Adrenal gland (tissue), 12 donors: ENCODE measurements around the gene RALB. TPM values are rescaled to one million over a fixed set of nuclear protein-coding genes. Genes with fewer than 3 reads are reported as not detected.

Source experiments
- DNase-seq, 7 donors: peaks; one replicate each; pipeline ENCODE4 v3.0.0-alpha.2; 2019 to 2020
- H3K27ac ChIP-seq, 5 donors: fragments of 200-600 bp; sonication (generic) in 4 of 5; 1 replicate in 3 of 5; 2 replicates in 2 of 5; pipeline versions ENCODE4 v1.5.1 to v1.8.0; 2016 to 2020; ENCODE audit warnings: mild to moderate bottlenecking in 1 of 5
- H3K27me3 ChIP-seq: fragments of 200-600 bp; 2 replicates; pipeline ENCODE4 v1.8.0; 2021
- H3K36me3 ChIP-seq, 2 donors: fragments of 200-600 bp; replicated peaks in 1 of 2; 1 replicate in 1 of 2; 2 replicates in 1 of 2; pipeline versions ENCODE4 v1.5.1 to v1.8.0; 2018 to 2022
- H3K4me1 ChIP-seq, 2 donors: fragments of 200-600 bp; replicated peaks in 1 of 2; 1 replicate in 1 of 2; 2 replicates in 1 of 2; pipeline versions ENCODE4 v1.5.1 to v1.8.0; 2018 to 2021
- H3K4me3 ChIP-seq, 4 donors: fragments of 200-600 bp; sonication (generic) in 3 of 4; one replicate each; pipeline ENCODE4 v1.5.1; 2016 to 2018
- H3K9me3 ChIP-seq, 3 donors: fragments of 200-600 bp; sonication (generic) in 1 of 3; replicated peaks in 1 of 3; 1 replicate in 2 of 3; 2 replicates in 1 of 3; pipeline versions ENCODE4 v1.5.1 to v1.8.0; 2016 to 2021
- POLR2A ChIP-seq, 2 donors: fragments of 450-650 bp; IDR thresholded peaks; one replicate each; pipeline ENCODE4 v1.6.1; 2017; ENCODE audit warnings: antibody characterized with exemption in 2 of 2, mild to moderate bottlenecking in 2 of 2, moderate library complexity in 1 of 2
- WGBS, 4 donors: extraction: QIAGEN DNeasy Blood & Tissue Kit in 2 of 4; methylation state at CpG; one replicate each; pipeline versions ENCODE4 v1.1.5 to v1.1.7; 2013 to 2017; 5-methylcytosine and 5-hydroxymethylcytosine counted together
- intact Hi-C, 2 donors: fragments of 100-400 bp; cut with DNase I; formaldehyde crosslinking; loops; one replicate each; pipeline versions ENCODE4 v1.14.1 to v1.15.0; 2022 to 2023
- polyA plus RNA-seq, 3 donors: library from polyadenylated mRNA; stranded (reverse); fragments of 200-250 nt in 2 of 3; fragments of 350-450 nt in 1 of 3; fragmentation: Illumina TruSeq in 1 of 3; extraction: RNeasy Lipid Tissue Mini Kit (QIAGEN cat#74804) in 1 of 3; gene quantifications; one replicate each; pipeline ENCODE4 v1.2.3, GENCODE V29; 2013 to 2014
- total RNA-seq, 9 donors: library from RNA; depleted of rRNA in 4 of 9; stranded (reverse); fragments of >200 nt in 4 of 9; fragments of 120-200 nt in 1 of 9; fragmentation: NEBNext Ultra II Directional in 1 of 9; extraction: Animal tissue kit (Norgen Biotek cat#: 25700) in 1 of 9; gene quantifications; one replicate each; pipeline versions ENCODE4 v1.1.0 to v1.2.4, GENCODE V29; 2013 to 2023
- TF ChIP-seq, protein P1 (sequence below), 6 experiments: fragments of 450-650 bp in 4 of 6; fragments of 200-600 bp in 2 of 6; sonication (generic) in 1 of 6; IDR thresholded peaks; 1 replicate in 5 of 6; 2 replicates in 1 of 6; pipeline versions ENCODE4 v1.5.1 to v1.8.0; 2016 to 2021; ENCODE audit warnings: antibody characterized with exemption in 6 of 6, mild to moderate bottlenecking in 2 of 6, moderate library complexity in 1 of 6
- donor health status: healthy with polysubstance abuse.
- donor health status: Bipolar disorder and iron deficiency.
- donor health status: DM: yes; HTN: yes; CAD: no.
- donor health status: DM: no; HTN: no; CAD: no.
- donor health status: DM: no; HTN: no; CAD: no.
- donor health status: DM: yes; HTN: yes; CAD: no.

The RALB gene
- total and polyA plus RNA-seq, 12 donors: 20.7 to 94.3 (median 51.6) TPM

DNA sequence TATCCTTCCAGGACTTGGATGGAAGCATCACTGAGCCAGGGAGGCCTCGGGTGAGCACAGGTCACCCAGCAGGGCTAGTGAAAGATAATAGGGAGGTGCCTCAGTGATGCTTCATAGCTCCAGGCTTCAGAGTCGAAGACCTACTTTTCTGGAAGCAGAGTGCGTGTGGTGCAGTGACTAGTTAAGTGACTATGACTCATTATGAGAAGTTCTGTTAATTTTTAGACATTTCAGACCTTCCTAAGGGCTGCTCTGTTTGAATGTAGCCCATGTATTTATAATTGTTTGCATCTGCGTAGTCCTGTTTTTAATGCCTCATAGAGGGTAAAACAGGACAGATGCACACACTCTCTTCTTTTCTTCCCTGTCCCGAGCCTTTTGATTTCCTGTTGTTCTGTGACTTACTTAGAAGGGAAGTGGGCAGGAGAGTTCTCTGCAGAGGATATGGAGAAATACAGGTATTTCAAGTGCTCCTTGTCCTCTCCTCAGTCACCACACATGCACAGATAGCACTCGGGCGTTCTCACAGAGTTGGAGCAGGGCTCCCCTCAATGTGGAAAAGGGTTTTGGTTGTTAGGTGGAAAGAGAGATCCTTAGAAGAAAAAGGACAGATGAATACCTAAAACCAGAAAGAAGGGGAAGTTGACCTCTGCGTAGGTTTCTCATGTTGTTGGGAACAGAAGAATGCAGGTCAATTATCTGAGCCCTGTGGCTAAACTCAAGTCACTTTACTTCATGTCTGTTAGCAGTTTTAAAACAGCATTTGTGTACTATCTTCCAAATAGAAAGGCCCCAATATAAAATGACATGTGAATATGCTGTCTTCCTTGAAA, 34.7 kb downstream of the RALB start:
- no peak overlapping the region for H3K4me3 ChIP-seq
- peak overlapping the region in 1 of 5 donors; percentile 27 for H3K27ac ChIP-seq
- peaks cover 4 to 25% of the 10 kb centered on the region in 2 donors for H3K4me1 ChIP-seq
- DNase-seq: peak in 3 of 7 donors; percentile 17 to 63 (median 34)
- peaks cover 0 to 13% of the 10 kb centered on the region in 2 donors for H3K36me3 ChIP-seq
- intact Hi-C loops: no loop called here
- 58 to 70% (median 65%) methylated on average over 8 of the region's 8 CpGs for WGBS, 4 donors
- H3K9me3 ChIP-seq: no peaks in the 10 kb centered on the region
- no peaks in the 10 kb centered on the region for H3K27me3 ChIP-seq
- no peak for TF ChIP-seq POLR2A (IDR thresholded peaks at IDR 0.05)
- TF ChIP-seq, protein P1, sequence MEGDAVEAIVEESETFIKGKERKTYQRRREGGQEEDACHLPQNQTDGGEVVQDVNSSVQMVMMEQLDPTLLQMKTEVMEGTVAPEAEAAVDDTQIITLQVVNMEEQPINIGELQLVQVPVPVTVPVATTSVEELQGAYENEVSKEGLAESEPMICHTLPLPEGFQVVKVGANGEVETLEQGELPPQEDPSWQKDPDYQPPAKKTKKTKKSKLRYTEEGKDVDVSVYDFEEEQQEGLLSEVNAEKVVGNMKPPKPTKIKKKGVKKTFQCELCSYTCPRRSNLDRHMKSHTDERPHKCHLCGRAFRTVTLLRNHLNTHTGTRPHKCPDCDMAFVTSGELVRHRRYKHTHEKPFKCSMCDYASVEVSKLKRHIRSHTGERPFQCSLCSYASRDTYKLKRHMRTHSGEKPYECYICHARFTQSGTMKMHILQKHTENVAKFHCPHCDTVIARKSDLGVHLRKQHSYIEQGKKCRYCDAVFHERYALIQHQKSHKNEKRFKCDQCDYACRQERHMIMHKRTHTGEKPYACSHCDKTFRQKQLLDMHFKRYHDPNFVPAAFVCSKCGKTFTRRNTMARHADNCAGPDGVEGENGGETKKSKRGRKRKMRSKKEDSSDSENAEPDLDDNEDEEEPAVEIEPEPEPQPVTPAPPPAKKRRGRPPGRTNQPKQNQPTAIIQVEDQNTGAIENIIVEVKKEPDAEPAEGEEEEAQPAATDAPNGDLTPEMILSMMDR (IDR thresholded peaks at IDR 0.05): no peak

GRCh38 chr2:120288016-120288373, 35.3 kb downstream of the RALB start:
- DNase-seq: no peak
- Histone ChIP-seq H3K36me3 (peaks cover 0 to 13% of the 10 kb centered on the region in 2 donors), H3K9me3 (no peaks in the 10 kb centered on the region), H3K27ac (no peak overlapping the region), H3K4me3 (no peak overlapping the region), H3K27me3 (no peaks in the 10 kb centered on the region), H3K4me1 (peaks cover 4 to 25% of the 10 kb centered on the region in 2 donors)
- intact Hi-C loops: no loop called here
- TF ChIP-seq, protein P1 (IDR thresholded peaks at IDR 0.05): no peak
- no peak for TF ChIP-seq POLR2A (IDR thresholded peaks at IDR 0.05)
- WGBS, 4 donors: 97 to 100% (median 98%) methylated on average over 1 of the region's 1 CpG

GRCh38 chr2:120289221-120289906, 36.7 kb downstream of the RALB start:
- Histone ChIP-seq H3K36me3 (peaks cover 0 to 27% of the 10 kb centered on the region in 2 donors), H3K27ac (no peak overlapping the region), H3K9me3 (no peaks in the 10 kb centered on the region), H3K4me3 (no peak overlapping the region), H3K27me3 (no peaks in the 10 kb centered on the region), H3K4me1 (peaks cover 4 to 25% of the 10 kb centered on the region in 2 donors)
- intact Hi-C loops: no loop called here
- 94 to 96% (median 95%) methylated on average over 14 of the region's 14 CpGs for WGBS, 4 donors
- no peak for TF ChIP-seq POLR2A (IDR thresholded peaks at IDR 0.05)
- TF ChIP-seq, protein P1 (IDR thresholded peaks at IDR 0.05): no peak
- DNase-seq: no peak

DNA sequence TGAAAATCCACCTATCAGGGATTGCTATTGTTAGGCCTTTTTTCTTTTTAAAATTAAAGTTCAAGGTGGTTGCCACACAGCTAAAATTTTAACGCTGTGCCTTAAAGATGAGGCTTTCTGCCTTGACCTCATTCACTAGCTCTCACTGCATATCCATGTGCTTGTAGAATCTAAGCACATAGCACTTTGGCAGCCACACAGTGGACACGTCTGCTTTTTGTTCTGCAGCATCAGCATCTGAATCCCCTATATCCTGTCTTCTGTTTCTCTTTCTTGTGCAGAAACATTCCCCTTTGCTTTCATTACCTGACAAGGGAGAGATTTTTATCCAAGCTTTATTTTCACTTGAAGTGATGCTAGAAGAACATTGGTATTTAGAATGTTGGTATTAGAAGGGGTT, 38.1 kb downstream of the RALB start:
- H3K27me3 ChIP-seq: no peaks in the 10 kb centered on the region
- peak in 2 of 7 donors; percentile 26 to 35 for DNase-seq
- H3K9me3 ChIP-seq: no peaks in the 10 kb centered on the region
- peaks cover 0 to 22% of the 10 kb centered on the region in 2 donors for H3K36me3 ChIP-seq
- peaks cover 4 to 25% of the 10 kb centered on the region in 2 donors for H3K4me1 ChIP-seq
- H3K4me3 ChIP-seq: no peak overlapping the region
- intact Hi-C loops: no loop called here
- 14 to 39% (median 35%) methylated on average over 2 of the region's 2 CpGs for WGBS, 4 donors
- TF ChIP-seq, protein P1 (IDR thresholded peaks at IDR 0.05): no peak
- TF ChIP-seq POLR2A (IDR thresholded peaks at IDR 0.05): no peak
- no peak overlapping the region for H3K27ac ChIP-seq
